GM19193 (cell line): ENCODE results near the gene RPS13.

ENCODE experiments used
- POLR2A ChIP-seq: IDR thresholded peaks from 4 replicates; pipeline ENCODE4 v1.6.1; 2011; ENCODE audit not compliant: insufficient read depth, insufficient read length; ENCODE audit errors: extremely low read depth

RPS13 gene

GRCh38 chr11:17077520-17078401 is at the start of gene RPS13:
Gene RPS13, minus strand, starts transcription at chr11:17077667. Its CDS starts 26 bp downstream, at chr11:17077641.
- TF ChIP-seq POLR2A = peak; percentile 97

GRCh38 chr11:17121981-17122380 is 44.5 kb upstream of the RPS13 start:
- no peak for TF ChIP-seq POLR2A

- no peak for TF ChIP-seq POLR2A
Measured at GRCh38 chr11:17117262-17117661, 39.8 kb upstream of the RPS13 start.

DNA sequence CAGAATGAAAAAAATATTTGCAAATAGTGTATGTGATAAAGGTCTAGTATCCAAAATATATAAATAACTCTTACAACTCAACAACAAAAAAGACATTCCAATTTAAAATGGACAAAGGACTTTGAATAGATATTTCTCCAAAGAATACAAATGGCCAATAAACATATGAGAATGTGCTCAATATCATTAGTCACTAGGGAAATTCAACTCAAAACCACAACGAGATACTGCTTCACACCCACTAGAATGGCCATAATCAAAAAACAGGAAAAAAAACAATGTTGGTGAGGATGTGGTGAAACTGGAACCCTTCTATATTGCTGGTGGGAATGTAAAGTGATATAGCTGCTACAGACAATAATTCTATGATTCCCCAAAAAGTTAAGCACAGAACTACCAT is 38.6 kb upstream of the RPS13 start:
- no peak for TF ChIP-seq POLR2A

DNA sequence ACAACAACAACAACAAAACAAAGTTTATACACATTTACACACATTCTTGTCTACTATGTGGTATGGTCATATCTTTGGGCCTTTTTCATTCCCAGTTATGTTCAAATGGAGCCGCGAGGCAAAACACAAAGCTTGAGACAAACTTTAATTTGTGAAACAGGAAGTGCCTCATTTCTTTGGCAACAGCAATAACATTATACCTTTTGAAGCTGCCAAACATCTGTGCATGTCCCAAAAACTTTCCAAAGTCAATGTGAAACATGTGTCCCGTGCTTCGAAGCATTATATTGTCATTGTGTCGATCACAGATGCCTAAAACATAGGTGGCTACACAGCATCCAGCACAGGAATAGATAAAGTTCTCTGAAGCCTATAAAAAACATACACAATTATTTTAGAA is 25.0 kb upstream of the RPS13 start:
- TF ChIP-seq POLR2A = no peak

DNA sequence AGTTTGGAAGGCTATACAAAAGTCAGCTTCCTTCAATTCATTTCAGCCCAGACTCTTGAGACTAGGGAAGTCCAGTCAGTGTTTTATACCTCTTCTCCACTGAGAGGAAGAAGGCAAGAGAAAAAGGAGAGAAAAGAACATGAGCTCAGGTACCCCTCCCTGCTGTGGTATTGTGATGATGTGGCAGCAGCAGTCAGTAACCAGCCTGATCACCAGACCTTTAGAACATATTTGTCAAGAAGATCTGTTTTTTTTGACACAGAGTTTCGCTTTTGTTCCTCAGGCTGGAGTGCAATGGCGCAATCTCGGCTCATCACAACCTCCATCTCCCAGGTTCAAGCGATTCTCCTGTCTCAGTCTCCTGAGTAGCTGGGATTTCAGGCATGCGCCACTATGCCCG is 21.2 kb upstream of the RPS13 start:
- no peak for TF ChIP-seq POLR2A

DNA sequence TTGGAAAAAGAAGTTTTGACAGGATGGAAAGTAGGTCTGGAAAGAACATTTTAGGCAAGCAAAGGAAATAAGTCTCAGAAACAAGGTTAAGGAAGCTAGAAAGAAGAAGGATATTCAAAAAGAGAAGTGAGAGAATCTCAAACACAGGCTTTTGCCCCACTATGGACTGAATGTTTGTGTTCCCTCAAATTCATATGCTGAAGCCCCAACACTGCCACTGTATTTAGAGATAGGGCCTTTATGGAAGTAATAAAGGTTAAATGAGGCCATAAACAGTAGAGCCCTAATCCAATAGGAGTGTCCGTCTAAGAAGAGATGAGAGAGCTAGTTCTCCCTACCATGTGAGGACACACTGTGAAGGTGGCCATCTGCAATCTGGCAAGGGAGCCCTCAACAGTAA is 20.6 kb upstream of the RPS13 start:
- TF ChIP-seq POLR2A = no peak

DNA sequence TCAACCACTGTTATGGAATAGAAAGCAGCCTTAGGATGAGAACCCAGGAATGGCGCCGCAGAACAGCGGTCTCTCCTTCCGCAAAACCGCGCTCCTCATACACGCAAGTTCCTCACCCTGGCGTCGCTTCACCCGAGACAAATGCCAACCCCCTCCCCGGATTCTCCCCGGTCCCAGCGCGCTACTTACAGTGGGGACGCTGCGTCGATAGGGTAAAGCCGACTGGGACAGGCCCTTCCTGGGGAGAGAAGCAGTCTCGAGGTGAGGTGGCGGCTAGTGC is 287 bp downstream of the RPS13 start:
- no peak for TF ChIP-seq POLR2A

DNA sequence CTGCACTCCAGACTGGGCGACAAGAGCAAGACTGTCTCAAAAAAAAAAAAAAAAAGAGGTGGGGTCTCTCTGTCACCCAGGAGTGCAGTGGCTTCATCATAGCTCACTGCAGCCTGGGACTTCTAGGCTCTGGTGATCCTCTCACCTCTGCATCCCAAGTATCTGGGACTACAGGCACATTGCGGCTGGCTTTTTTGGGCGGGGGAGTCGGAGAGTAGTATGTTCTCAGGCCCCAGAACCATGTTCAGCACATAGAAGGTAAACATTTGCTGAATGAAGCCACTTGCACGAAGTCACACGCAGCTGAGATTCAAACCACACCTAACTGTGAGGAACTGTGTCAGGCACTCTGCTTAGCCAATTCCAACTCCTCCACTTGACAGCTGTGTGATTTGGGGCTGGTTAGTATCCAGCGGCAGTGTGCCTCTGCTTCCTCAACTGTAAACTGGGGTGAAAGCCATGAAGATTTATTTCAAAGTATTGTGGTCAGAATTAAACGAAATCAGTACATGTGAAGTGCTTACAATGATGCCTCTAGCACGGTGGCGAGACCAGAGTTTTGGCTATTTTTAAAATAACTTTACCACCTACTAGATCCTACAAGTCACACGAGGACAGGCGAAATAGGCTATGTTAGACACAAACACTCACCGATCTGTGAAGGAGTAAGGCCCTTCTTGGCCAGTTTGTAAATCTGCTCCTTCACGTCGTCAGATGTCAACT is 789 bp downstream of the RPS13 start:
- TF ChIP-seq POLR2A = no peak

- no peak for TF ChIP-seq POLR2A
Measured at GRCh38 chr11:17075506-17075905, 2.0 kb downstream of the RPS13 start.

DNA sequence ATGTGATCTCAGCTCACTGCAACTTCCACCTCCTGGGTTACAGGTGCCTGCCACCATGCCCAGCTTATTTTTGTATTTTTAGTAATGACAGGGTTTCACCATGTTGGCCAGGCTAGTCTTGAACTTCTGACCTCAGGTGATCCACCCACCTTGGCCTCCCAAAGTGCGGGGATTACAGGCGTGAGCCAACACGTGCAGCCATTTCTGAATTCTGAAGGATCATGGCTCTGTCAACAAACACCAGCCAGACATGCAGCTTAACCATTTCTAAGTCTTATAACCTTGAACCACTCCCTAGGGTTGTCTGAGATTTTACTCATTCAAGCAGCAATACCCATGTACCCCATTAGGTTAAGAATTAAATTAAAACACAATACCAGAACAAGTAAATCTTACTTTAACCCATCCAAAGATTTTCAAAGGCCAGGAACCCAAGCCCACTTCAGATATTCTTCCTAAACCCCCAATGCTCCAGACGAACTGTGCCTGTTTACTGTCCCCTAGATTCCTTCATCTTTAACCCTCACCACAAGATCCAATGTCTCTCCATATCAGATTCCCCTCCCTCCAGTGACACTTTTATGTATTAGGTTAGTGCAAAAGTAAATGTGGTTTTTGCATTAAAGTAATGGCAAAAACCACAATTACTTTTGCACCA is 4.0 kb downstream of the RPS13 start:
- TF ChIP-seq POLR2A = no peak

- TF ChIP-seq POLR2A = no peak
Measured at GRCh38 chr11:17067417-17067816, 10.1 kb downstream of the RPS13 start.

DNA sequence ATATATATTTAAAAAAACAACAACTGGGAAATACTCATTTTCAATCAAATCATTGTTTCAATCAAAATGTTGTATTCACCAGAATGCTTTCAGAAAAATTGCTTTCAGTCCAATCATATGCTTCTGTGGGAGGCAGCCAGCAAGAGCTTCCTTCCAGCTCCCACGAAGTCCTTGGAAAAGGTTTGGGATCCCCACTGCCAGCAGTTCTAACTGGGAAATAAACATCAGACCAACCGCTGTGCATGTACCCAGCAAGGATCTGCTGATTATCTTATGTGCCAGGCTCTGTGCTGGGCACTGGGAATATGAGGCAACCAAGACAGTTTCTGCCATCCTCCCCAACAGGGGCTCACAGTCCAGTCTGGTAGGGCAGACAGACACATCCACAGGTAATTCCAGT is 10.8 kb downstream of the RPS13 start:
- TF ChIP-seq POLR2A = no peak

DNA sequence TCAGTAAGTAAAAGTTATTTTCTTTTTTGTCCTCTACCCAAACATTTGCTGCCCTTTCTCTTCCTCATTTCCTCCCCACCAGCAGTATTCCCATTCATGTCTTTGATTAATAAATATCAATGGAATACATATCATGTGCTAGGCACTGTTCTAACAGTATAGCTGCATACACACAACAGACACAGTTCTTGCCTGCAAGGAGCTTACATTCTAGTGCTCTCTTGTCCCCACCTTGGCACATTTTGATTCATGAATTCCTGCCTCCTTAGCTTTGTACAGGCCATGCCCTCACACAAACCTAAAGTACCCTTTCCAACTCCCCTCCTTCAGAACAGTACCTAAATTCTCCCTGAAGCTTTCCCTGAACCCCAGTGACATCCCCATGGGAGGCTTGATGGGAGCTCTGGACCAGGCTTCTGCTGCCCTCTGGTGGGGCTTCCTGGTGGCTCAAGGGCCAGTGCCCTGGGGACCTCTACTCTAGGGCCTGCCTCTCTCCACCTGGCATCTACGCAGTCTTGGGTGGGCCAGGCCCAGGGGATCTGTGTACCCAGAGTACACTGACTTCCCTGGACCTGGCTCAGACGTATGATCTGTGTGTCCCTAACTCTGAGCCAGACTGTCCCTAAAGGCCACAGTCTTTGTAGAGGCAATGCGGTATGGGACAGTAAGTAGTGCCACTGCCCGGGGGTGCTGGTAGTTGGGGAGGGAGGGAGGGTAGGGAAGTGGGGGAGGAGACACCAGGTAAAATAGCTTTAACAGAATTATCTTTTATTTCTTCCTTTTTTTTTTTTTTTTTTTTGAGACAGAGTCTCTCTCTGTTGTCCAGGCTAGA is 14.1 kb downstream of the RPS13 start:
- TF ChIP-seq POLR2A = no peak

DNA sequence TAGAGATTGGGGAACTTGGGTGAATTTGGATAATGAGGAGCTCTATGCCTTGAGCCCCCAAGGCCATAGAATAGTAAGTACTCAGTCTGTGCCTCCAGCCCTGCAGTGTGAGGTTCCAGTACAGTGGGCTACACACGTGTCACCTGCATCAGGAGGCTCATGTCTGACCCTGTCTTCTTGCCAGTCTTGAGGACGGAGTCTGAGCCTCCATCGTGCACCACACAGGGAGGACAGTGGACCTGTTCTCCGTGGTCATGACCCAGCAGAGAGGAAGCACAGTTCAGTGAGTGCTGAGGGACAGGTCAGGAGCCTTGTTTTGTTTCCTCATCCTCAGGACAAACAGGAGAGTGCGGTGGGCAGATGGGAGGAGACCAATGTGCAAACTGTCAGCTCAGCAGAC is 30.8 kb downstream of the RPS13 start:
- TF ChIP-seq POLR2A = no peak
